Fibroblast of skin of back (primary cell): ENCODE results near the gene RND3. TPM values are rescaled to one million over a fixed set of nuclear protein-coding genes. Genes with fewer than 3 reads are reported as not detected.

ENCODE experiments used
- DNase-seq: peaks from one replicate; pipeline ENCODE4 v3.0.0-alpha.2; 2013
- polyA plus RNA-seq, 2 experiments: library from polyadenylated mRNA; unstranded; fragments of 120-200 nt; gene quantifications; one replicate each; pipeline ENCODE4 v1.2.1, GENCODE V29; 2013; ENCODE audit not compliant: insufficient read length in 2 of 2

Gene RND3, protein sequence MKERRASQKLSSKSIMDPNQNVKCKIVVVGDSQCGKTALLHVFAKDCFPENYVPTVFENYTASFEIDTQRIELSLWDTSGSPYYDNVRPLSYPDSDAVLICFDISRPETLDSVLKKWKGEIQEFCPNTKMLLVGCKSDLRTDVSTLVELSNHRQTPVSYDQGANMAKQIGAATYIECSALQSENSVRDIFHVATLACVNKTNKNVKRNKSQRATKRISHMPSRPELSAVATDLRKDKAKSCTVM
- 121 TPM for polyA plus RNA-seq (2013, experiment 1 of 2; ENCODE audit: insufficient read length)
- 105 TPM for polyA plus RNA-seq (2013, experiment 2 of 2; ENCODE audit: insufficient read length)

DNA sequence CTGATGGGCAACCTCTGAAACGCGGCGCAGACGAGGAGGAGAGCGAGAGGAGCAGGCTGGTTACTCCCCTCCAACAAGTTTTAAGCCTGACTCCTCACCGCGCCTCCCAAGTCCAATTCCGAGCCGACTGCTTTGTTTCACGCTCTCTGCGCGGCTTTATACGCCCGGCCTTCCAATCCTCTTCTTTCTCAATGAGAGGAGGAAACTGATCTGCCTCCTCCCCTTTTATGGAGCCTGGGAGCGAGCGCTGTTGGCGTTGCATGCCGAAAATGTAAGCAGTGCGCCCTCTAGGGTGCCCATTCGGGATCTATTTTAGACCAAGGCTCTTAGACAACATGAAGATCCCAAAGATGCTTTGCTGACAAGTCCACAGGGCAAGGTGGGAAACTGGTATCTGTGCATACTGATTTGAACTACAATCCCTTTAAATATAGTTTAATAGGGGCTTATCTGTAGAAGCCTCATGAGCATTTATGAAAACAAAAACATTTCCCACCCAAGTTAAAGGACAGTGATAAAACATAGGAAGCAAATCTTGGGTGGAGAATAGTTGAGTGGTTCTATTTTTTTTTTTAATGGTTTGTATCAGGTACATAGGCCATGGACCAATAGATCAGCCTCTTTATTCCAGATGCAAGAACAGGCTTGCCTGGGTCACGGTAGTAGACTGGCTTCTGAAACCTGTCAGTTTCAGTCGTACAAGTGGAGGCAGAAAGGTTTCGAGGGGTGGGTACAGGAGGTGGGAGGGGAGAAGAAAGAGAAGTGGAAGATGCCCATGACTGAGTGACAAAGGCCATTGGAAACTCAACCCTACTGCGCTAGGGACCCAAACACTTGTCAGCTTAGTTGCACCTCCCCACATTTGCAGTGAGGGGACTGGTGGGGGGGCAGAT lies at the start of gene RND3:
Gene RND3, minus strand, starts transcription at position 131 of the 893 bp plus-strand sequence. CDS start 250 bp downstream, outside the sequence.
- peak; percentile 99 for DNase-seq

GRCh38 chr2:150535176-150535575 lies 47.7 kb upstream of the RND3 start:
- no peak for DNase-seq

GRCh38 chr2:150532879-150533278 lies 45.4 kb upstream of the RND3 start:
- DNase-seq = peak; percentile 85

- DNase-seq = no peak
These were observed 44.6 kb upstream of the RND3 start for GRCh38 chr2:150532020-150532419.

- peak; percentile 63 for DNase-seq
These were observed 44.1 kb upstream of the RND3 start for GRCh38 chr2:150531591-150531990.

DNA sequence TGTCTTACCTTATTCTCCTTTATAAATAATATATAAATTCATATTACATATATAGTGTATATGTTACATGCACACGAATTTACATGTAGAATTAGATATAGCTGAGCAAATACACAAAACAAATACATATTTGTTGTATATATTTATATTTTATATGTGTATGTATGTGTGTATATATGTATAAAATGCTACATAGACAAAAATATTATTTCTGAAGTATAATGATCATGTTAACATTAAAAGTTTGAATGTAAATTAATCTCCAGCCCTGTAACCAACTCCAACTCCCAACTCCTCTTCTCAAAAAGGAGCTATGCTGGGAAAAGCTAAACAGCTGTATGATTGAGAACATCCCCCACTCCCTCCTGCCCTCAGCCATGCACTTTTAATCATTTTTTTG lies 42.7 kb upstream of the RND3 start:
- no peak for DNase-seq

DNA sequence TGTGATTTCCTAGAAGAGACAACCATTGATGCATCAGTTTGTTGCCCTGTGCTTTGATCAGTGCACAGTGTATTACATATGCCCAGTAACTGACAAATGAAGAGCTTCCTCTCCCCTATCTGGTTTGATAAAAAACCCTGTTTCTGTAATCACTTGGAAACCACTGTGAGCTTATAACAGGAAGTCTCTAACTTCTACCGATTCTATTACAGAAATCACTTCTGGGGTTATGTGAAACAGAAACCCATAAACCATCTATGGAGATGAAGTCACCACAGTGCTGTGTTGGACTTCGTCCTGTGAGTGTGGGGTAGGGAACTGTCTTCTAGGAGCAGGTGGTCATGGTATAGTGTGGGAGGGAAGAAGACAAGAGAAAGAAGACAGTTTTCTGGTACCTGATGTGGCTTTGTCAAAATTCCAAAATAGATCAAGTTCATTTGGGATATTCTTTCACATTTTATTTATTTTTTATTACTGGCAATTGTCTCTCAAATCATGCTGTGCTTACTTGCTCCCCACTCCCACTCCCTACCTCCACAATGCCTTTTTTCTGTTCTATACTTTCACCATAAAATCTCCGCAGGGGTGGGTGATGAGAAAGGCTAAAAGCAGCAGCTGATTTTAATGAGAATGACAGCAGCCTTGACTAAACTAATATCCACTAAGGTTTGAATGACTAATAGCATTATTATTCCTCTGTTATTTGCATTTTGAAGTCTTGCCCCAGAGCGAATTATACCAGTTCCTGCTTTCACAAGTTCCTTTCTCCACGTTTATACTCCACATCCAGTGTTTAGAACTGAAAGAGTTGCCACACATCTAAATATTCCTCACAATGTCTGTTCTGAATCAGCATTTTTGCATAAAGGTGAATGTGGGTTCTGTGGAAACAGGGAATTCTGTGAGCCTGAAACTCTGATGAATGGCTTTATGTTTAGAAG lies 41.7 kb upstream of the RND3 start:
- DNase-seq = peak; percentile 78

DNA sequence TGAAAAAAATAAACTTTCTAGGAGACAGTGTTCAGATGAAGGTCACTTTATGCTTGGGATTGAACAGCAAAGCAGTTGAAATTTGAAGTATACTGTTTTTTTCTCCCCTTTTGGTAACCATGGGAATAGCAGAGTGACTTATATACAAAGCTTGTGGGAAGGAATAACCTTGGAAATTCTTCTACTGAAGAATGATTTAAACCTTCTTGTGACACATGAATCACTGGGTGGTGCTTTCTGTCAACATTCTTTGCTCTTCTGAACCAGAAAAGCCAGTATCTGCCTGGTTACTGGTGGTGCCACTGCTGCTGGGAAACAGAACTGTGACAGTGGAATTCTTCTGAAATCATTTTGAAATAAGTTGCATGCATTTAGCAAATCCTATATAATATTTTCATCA lies 39.4 kb upstream of the RND3 start:
- DNase-seq = peak; percentile 98

DNA sequence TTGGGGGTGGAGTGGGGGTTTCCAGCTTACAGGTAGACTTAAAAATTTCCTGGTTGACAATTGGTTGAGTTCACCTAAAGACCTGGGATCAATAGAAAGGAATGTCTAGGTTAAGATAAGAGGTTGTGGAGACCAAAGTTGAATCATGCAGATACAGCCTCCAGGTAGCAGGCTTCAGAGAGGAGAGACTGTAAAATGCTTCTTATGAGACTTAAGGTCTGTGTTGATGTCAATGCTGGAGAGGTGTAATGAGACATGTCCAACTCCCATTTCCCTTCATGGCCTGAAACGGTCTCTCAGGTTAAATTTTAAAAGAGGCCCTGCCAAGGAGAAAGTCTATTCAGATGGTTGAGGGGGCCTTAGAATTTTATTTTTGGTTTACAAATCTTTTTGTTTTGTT lies 38.5 kb upstream of the RND3 start:
- DNase-seq = no peak

DNA sequence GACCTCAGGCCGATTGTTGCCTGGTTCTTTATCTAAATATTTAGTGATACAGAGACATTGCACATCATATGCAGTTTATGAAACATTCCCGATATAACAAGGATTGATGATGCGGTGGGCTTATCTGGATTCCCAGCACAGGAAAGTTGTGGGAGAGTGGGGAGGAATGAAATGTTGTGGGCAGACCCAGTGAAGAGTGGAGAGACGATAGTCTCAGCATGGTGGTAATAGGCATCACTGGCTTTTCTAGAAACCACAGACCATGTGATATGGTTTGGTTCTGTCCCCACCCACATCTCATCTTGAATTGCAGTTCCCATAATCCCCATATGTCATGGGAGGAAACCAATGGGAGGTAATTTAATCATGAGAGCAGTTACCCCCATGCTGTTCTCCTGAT lies 34.8 kb upstream of the RND3 start:
- DNase-seq = no peak

- DNase-seq = peak; percentile 62
These were observed 33.6 kb upstream of the RND3 start for GRCh38 chr2:150520887-150521664.

- DNase-seq = peak; percentile 30
These were observed 32.6 kb upstream of the RND3 start for GRCh38 chr2:150520033-150520432.

GRCh38 chr2:150517951-150518680 lies 30.6 kb upstream of the RND3 start:
- peak; percentile 75 for DNase-seq

- peak; percentile 78 for DNase-seq
These were observed 26.2 kb upstream of the RND3 start for GRCh38 chr2:150513647-150514046.

- DNase-seq = no peak
These were observed 21.1 kb upstream of the RND3 start for GRCh38 chr2:150508497-150509137.

DNA sequence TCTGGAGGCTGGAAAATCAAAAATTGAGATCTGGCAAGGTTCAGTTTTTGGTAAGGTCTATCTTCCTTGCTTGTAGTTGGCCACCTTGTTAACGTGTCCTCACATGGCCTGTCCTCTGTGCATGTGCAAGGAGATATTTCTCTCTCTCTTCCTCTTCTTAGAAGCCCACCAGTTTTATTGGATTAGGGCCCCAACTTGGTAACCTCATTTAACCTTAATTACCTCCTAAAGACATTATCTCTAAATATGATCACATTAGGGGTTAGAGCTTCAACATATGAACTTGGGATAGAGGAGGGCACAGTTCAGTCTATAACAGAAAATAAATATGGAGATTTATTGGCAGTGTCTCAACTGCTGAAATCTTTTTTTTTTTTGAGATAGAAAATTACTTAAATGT lies 19.6 kb upstream of the RND3 start:
- no peak for DNase-seq

- no peak for DNase-seq
These were observed 17.7 kb upstream of the RND3 start for GRCh38 chr2:150505178-150505577.

DNA sequence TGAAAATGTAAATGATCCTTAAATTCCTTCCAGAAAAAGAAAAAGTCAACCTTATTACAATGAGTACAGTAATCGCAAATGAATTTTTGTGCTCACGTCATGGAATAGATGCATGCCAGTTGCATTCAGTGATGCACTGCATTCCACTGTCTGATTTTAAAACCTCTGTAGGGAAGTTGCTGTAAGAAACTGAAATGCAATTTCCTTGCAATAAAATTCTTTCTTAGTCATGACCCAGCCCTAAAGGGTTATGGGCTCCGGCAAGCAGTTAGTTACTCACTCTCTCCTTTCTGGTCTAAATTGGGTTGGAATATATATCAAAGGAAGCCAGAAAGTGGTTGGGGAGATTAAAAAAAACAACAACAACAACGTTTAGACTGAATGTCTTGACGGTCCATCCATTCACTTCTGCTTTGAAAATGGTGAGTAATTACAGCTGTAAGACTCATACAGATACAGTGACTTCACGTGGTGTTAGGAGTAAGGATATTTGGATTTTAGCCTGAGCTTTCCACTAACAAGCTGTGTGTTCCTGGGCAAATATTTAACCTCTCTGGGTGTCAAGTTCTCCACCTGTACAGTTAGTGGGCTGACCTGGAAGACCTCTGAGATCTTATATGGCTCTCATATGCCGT lies 8.6 kb upstream of the RND3 start:
- DNase-seq = peak; percentile 98

DNA sequence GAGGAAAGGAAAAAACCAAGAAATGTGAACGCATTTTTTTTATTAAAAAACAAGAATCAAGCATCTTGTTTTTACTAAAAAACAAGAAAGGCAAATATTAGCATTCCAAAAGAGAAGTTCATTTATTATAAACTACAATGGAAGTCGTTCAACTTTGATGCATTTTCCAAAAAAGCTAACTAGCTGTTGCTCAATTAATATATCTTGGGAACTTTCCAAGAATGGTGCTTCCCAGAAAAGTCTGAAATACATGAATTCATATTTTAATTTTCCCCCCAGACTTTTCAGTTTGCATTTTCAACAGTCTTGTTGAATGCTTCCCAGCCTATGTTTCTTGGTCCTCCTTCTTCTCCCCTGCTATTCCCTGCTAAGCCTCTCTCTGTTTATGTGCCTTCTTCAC lies 7.5 kb upstream of the RND3 start:
- no peak for DNase-seq
